GM19324 (cell line): ENCODE results near the gene UQCRH.
"Not testable (repeated sequence)": the region's sequence is repeated elsewhere in the genome, so short reads cannot be mapped to it uniquely, and the experiment has no call there.

ENCODE experiments used
- ATAC-seq: cut with Tn5 transposase; IDR thresholded peaks from one replicate; pipeline ENCODE4 v1.9.1; 2021; ENCODE audit warnings: mild to moderate bottlenecking, moderate library complexity; ENCODE audit not compliant: unreplicated experiment, low FRiP score

The UQCRH gene

GRCh38 chr1:46298387-46298786, 5.1 kb upstream of the UQCRH start:
- ATAC-seq: no peak

- no peak for ATAC-seq
Observed at GRCh38 chr1:46300673-46301405, 2.7 kb upstream of the UQCRH start.

- ATAC-seq: no peak
Observed at GRCh38 chr1:46301406-46301807, 2.1 kb upstream of the UQCRH start.

GRCh38 chr1:46301808-46302640, 1.5 kb upstream of the UQCRH start:
- peak; percentile 31 for ATAC-seq

GRCh38 chr1:46302641-46303037, 859 bp upstream of the UQCRH start:
- peak; percentile 20 for ATAC-seq

GRCh38 chr1:46303872-46304326, 401 bp downstream of the UQCRH start:
- no peak for ATAC-seq

GRCh38 chr1:46306159-46306530, 2.6 kb downstream of the UQCRH start:
- no peak for ATAC-seq

GRCh38 chr1:46309401-46310159, 6.1 kb downstream of the UQCRH start:
- no peak for ATAC-seq

GRCh38 chr1:46310321-46310720, 6.8 kb downstream of the UQCRH start:
- ATAC-seq: no peak

GRCh38 chr1:46315669-46316403, 12.3 kb downstream of the UQCRH start:
- no peak for ATAC-seq

GRCh38 chr1:46317323-46317722, 13.8 kb downstream of the UQCRH start:
- ATAC-seq: no peak

- ATAC-seq: not testable (repeated sequence)
Observed at GRCh38 chr1:46319301-46319700, 15.8 kb downstream of the UQCRH start.

GRCh38 chr1:46319960-46320914, 16.7 kb downstream of the UQCRH start:
- not testable (repeated sequence) for ATAC-seq

GRCh38 chr1:46322191-46322590, 18.7 kb downstream of the UQCRH start:
- not testable (repeated sequence) for ATAC-seq

- not testable (repeated sequence) for ATAC-seq
Observed at GRCh38 chr1:46325285-46326076, 22.0 kb downstream of the UQCRH start.

- not testable (repeated sequence) for ATAC-seq
Observed at GRCh38 chr1:46328182-46328581, 24.7 kb downstream of the UQCRH start.

GRCh38 chr1:46329807-46330206, 26.3 kb downstream of the UQCRH start:
- not testable (repeated sequence) for ATAC-seq

- ATAC-seq: not testable (repeated sequence)
Observed at GRCh38 chr1:46330381-46330780, 26.9 kb downstream of the UQCRH start.
